H9 (cell line): Measurements from ENCODE around the gene NDST1. TPM values are rescaled to one million over a fixed set of nuclear protein-coding genes. Genes with fewer than 3 reads are reported as not detected.

Experiments
- DNase-seq: peaks from one replicate; pipeline ENCODE4 v3.0.0-alpha.2; 2017
- H2AFZ ChIP-seq: one replicate; pipeline ENCODE4 v1.6.1; 2013; ENCODE audit warnings: mild to moderate bottlenecking, low read length, control low read depth, moderate library complexity
- H2AK5ac ChIP-seq: 2 replicates; pipeline ENCODE4 v1.6.1; 2013; ENCODE audit warnings: low read length, control low read depth, mixed read lengths; ENCODE audit not compliant: insufficient read length
- H2BK120ac ChIP-seq: one replicate; pipeline ENCODE4 v1.6.1; 2013; ENCODE audit warnings: low read depth, mild to moderate bottlenecking, low read length, control low read depth, inconsistent platforms; ENCODE audit not compliant: poor library complexity, severe bottlenecking
- H2BK12ac ChIP-seq: 2 replicates; pipeline ENCODE4 v1.6.1; 2013; ENCODE audit warnings: low read length, control low read depth, mixed read lengths, low read depth; ENCODE audit not compliant: insufficient read length
- H2BK15ac ChIP-seq: 2 replicates; pipeline ENCODE4 v1.6.1; 2013; ENCODE audit warnings: low read depth, low read length, control low read depth
- H2BK20ac ChIP-seq: one replicate; pipeline ENCODE4 v1.6.1; 2013; ENCODE audit warnings: low read depth, mild to moderate bottlenecking, low read length, control low read depth, inconsistent platforms; ENCODE audit not compliant: poor library complexity, severe bottlenecking
- H2BK5ac ChIP-seq: 2 replicates; pipeline ENCODE4 v1.6.1; 2013; ENCODE audit warnings: low read length, control low read depth, mixed read lengths; ENCODE audit not compliant: insufficient read length
- H3K14ac ChIP-seq: 2 replicates; pipeline ENCODE4 v1.6.1; 2013; ENCODE audit warnings: low read length, control low read depth; ENCODE audit not compliant: insufficient read depth
- H3K18ac ChIP-seq: 2 replicates; pipeline ENCODE4 v1.6.1; 2013; ENCODE audit warnings: low read depth, mild to moderate bottlenecking, mixed read lengths, low read length, control low read depth; ENCODE audit not compliant: insufficient read length
- H3K23ac ChIP-seq: 2 replicates; pipeline ENCODE4 v1.6.1; 2013; ENCODE audit warnings: low read length, control low read depth, mixed read lengths, low read depth; ENCODE audit not compliant: insufficient read length
- H3K23me2 ChIP-seq: 2 replicates; pipeline ENCODE4 v1.6.1; 2013; ENCODE audit warnings: low read depth, mild to moderate bottlenecking, mixed read lengths, low read length, control low read depth; ENCODE audit not compliant: insufficient read length, poor library complexity, severe bottlenecking
- H3K27ac ChIP-seq: 2 replicates; pipeline ENCODE4 v1.5.1; 2013; ENCODE audit warnings: low read length, control low read depth, mixed read lengths, low read depth; ENCODE audit not compliant: insufficient read length
- H3K27me3 ChIP-seq: 2 replicates; pipeline ENCODE4 v1.6.1; 2013; ENCODE audit warnings: low read length, control low read depth, inconsistent platforms; ENCODE audit not compliant: insufficient read depth
- H3K4ac ChIP-seq: 2 replicates; pipeline ENCODE4 v1.6.1; 2013; ENCODE audit warnings: low read depth, mild to moderate bottlenecking, control low read depth, inconsistent platforms, low read length, moderate library complexity
- H3K4me1 ChIP-seq: 2 replicates; pipeline ENCODE4 v1.6.1; 2013; ENCODE audit warnings: low read length, control low read depth, inconsistent platforms; ENCODE audit not compliant: insufficient read depth
- H3K4me2 ChIP-seq: 2 replicates; pipeline ENCODE4 v1.6.1; 2013; ENCODE audit warnings: low read length, control low read depth, mixed read lengths; ENCODE audit not compliant: insufficient read length, insufficient read depth
- H3K56ac ChIP-seq: 2 replicates; pipeline ENCODE4 v1.6.1; 2013; ENCODE audit warnings: low read depth, mild to moderate bottlenecking, mixed read lengths, low read length, control low read depth; ENCODE audit not compliant: insufficient read length
- H3K79me1 ChIP-seq: 2 replicates; pipeline ENCODE4 v1.6.1; 2013; ENCODE audit warnings: low read depth, mild to moderate bottlenecking, moderate library complexity, low read length, control low read depth, inconsistent platforms; ENCODE audit not compliant: insufficient read depth, poor library complexity, severe bottlenecking
- H3K79me2 ChIP-seq: 2 replicates; pipeline ENCODE4 v1.6.1; 2013; ENCODE audit warnings: low read length, control low read depth, inconsistent platforms; ENCODE audit not compliant: insufficient read depth
- H3K9ac ChIP-seq: 2 replicates; pipeline ENCODE4 v1.6.1; 2013; ENCODE audit warnings: low read length, control low read depth, mixed read lengths; ENCODE audit not compliant: insufficient read length; ENCODE audit errors: extremely low read depth
- H3K9me3 ChIP-seq: one replicate; pipeline ENCODE4 v1.6.1; 2013; ENCODE audit warnings: low read depth, low read length, inconsistent platforms; ENCODE audit not compliant: control insufficient read depth
- H3T11ph ChIP-seq: one replicate; pipeline ENCODE4 v1.6.1; 2013; ENCODE audit warnings: mild to moderate bottlenecking, low read length, control low read depth, inconsistent platforms
- H4K20me1 ChIP-seq: one replicate; pipeline ENCODE4 v1.6.1; 2013; ENCODE audit not compliant: control insufficient read depth, insufficient read length, insufficient read depth
- H4K5ac ChIP-seq: 2 replicates; pipeline ENCODE4 v1.6.1; 2013; ENCODE audit warnings: low read depth, mild to moderate bottlenecking, mixed read lengths, low read length, control low read depth; ENCODE audit not compliant: insufficient read length
- H4K8ac ChIP-seq: replicated peaks from 2 replicates; pipeline ENCODE4 v1.6.1; 2013; ENCODE audit warnings: low read length, control low read depth, mixed read lengths, low read depth; ENCODE audit not compliant: insufficient read length
- H4K91ac ChIP-seq: 2 replicates; pipeline ENCODE4 v1.6.1; 2013; ENCODE audit warnings: low read depth, mild to moderate bottlenecking, moderate library complexity, mixed read lengths, low read length, control low read depth; ENCODE audit not compliant: insufficient read length
- H3K27ac Mint-ChIP-seq, 3 experiments: 2 replicates in 2 of 3; 3 replicates in 1 of 3; pipeline ENCODE4 v1.8.0; 2020 to 2021; ENCODE audit warnings: mixed read lengths in 3 of 3, mild to moderate bottlenecking in 1 of 3, moderate library complexity in 1 of 3
- H3K27me3 Mint-ChIP-seq: 2 replicates; pipeline ENCODE4 v1.8.0; 2021; ENCODE audit warnings: low read depth, mild to moderate bottlenecking, moderate library complexity, mixed read lengths
- H3K36me3 Mint-ChIP-seq, 3 experiments: 2 replicates in 2 of 3; 3 replicates in 1 of 3; pipeline ENCODE4 v1.8.0; 2020 to 2021; ENCODE audit warnings: low read depth in 3 of 3, mixed read lengths in 3 of 3; ENCODE audit not compliant: insufficient read depth in 1 of 3
- H3K4me1 Mint-ChIP-seq, 2 experiments: 2 replicates each; pipeline ENCODE4 v1.8.0; 2020; ENCODE audit warnings: mixed read lengths in 2 of 2
- H3K4me3 Mint-ChIP-seq, 2 experiments: 2 replicates in 1 of 2; 3 replicates in 1 of 2; pipeline ENCODE4 v1.8.0; 2020 to 2021; ENCODE audit warnings: mild to moderate bottlenecking in 2 of 2, mixed read lengths in 2 of 2, moderate library complexity in 1 of 2
- H3K9me3 Mint-ChIP-seq, 2 experiments: 2 replicates in 1 of 2; 3 replicates in 1 of 2; pipeline ENCODE4 v1.8.0; 2020; ENCODE audit warnings: mild to moderate bottlenecking in 2 of 2, mixed read lengths in 2 of 2, moderate library complexity in 1 of 2
- CTCF ChIP-seq: fragments of 200-600 bp; sonication (generic); conservative IDR thresholded peaks from 3 replicates; pipeline ENCODE4 v1.8.0; 2021; ENCODE audit warnings: antibody characterized with exemption, mild to moderate bottlenecking
- WGBS: extraction: QIAGEN DNeasy Blood & Tissue Kit; methylation state at CpG from one replicate; pipeline ENCODE4 v1.1.7; 2013; ENCODE audit warnings: missing lambda C conversion rate, low lambda C conversion rate, mixed read lengths; ENCODE audit not compliant: insufficient read length; ENCODE audit errors: extremely low coverage; 5-methylcytosine and 5-hydroxymethylcytosine counted together
- total RNA-seq: library from RNA; stranded (reverse); gene quantifications from 2 replicates; pipeline ENCODE4 v1.2.1, GENCODE V29; 2021

NDST1 gene
- total RNA-seq, 1 experiment from 2014 or later, result 65.5 TPM

DNA sequence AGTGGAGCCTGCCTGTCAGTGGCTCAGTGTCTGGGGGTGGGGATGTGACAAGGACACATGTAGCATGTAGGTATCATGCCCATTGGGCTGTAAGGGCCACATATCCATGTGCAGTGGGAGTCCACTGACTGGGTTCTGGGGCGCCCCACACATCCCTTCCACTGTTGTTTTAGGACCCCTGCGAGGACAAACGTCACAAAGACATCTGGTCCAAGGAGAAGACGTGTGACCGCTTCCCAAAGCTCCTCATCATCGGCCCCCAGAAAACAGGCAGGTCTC lies 33.4 kb downstream of the NDST1 start:
- no peaks in the 10 kb centered on the region for H3K9me3 Mint-ChIP-seq
- no peak overlapping the region for H3K4me3 Mint-ChIP-seq
- Histone ChIP-seq H3K27ac (no peak overlapping the region), H2AK5ac (no peak overlapping the region), H3K27me3 (no peaks in the 10 kb centered on the region), H2BK12ac (no peak overlapping the region), H3K79me2 (no peaks in the 10 kb centered on the region), H3K79me1 (no peaks in the 10 kb centered on the region), H2BK15ac (no peak overlapping the region), H3K4ac (no peak overlapping the region), H3K18ac (no peak overlapping the region), H2BK20ac (no peak overlapping the region), H4K20me1 (no peaks in the 10 kb centered on the region), H3K14ac (no peak overlapping the region), H3K23me2 (no peaks in the 10 kb centered on the region), H3K9ac (no peak overlapping the region), H3K4me2 (no peak overlapping the region), H3K56ac (no peak overlapping the region), H4K5ac (no peak overlapping the region), H4K91ac (no peak overlapping the region), H3K9me3 (no peaks in the 10 kb centered on the region), H3K23ac (no peak overlapping the region), H3T11ph (no peak overlapping the region), H4K8ac (no peak overlapping the region), H3K4me1 (no peaks in the 10 kb centered on the region; the same call in 1 of the 2 replicates), H2AFZ (no peak overlapping the region), H2BK120ac (no peak overlapping the region), H2BK5ac (no peak overlapping the region)
- TF ChIP-seq CTCF, result no peak
- no peak for DNase-seq
- peaks cover 15 to 16% of the 10 kb centered on the region in 2 experiments for H3K4me1 Mint-ChIP-seq
- no peaks in the 10 kb centered on the region for H3K27me3 Mint-ChIP-seq
- H3K27ac Mint-ChIP-seq, result 0 out of 7 replicates have a peak overlapping the region, but pooled peaks of 1 of the 3 experiments have one; percentile 25
- WGBS, result no CpG with 5 or more reads among the region's 6 CpGs
- H3K36me3 Mint-ChIP-seq, result peaks cover 41 to 81% (median 69%) of the 10 kb centered on the region in 3 experiments; a peak in 6 of 7 replicates
